SK-N-SH (cell line): ENCODE measurements around the gene PHF20. TPM values are rescaled to one million over a fixed set of nuclear protein-coding genes. Genes with fewer than 3 reads are reported as not detected.

Experiments used
- CTCF ChIA-PET: fragments of 300-600, 350-600 bp; formaldehyde crosslinking; extraction: SDS; loops from one replicate; lab custom pipeline; 2021; lab: Yijun Ruan, JAX
- POLR2A ChIA-PET: fragments of 350-600 bp; sonication (Branson Sonifier 250); formaldehyde crosslinking; extraction: SDS; loops from one replicate; lab custom pipeline; 2020; ENCODE audit warnings: antibody characterized with exemption, inconsistent platforms; lab: Yijun Ruan, JAX
- DNase-seq: peaks from one replicate; pipeline ENCODE4 v3.0.0; 2012
- H2AFZ ChIP-seq: fragments of 200-600 bp; sonication (generic); 2 replicates; pipeline ENCODE4 v1.8.1; 2016; ENCODE audit warnings: antibody characterized with exemption, mild to moderate bottlenecking, low read depth
- H3F3A ChIP-seq: fragments of 200-600 bp; sonication (generic); replicated peaks from 2 replicates; pipeline ENCODE3; 2016; ENCODE audit warnings: antibody characterized with exemption, mild to moderate bottlenecking; ENCODE audit not compliant: insufficient read depth
- H3K27ac ChIP-seq, 2 experiments: fragments of 200-500 bp in 1 of 2; fragments of 200-600 bp in 1 of 2; sonication (Bioruptor generic) in 1 of 2; sonication (generic), shearing (Covaris generic) in 1 of 2; 2 replicates each; pipeline versions ENCODE4 v1.5.1 to v1.6.1; 2014 to 2016; ENCODE audit warnings: low read depth in 2 of 2, inconsistent platforms in 1 of 2, low read length in 1 of 2, mild to moderate bottlenecking in 1 of 2, mixed read lengths in 1 of 2
- H3K27me3 ChIP-seq: fragments of 200-600 bp; sonication (generic), shearing (Covaris generic); 2 replicates; pipeline ENCODE4 v1.6.1; 2016; ENCODE audit warnings: mixed run types; ENCODE audit not compliant: insufficient read depth
- H3K36me3 ChIP-seq, 2 experiments: fragments of 200-500 bp in 1 of 2; fragments of 200-600 bp in 1 of 2; sonication (Bioruptor generic) in 1 of 2; sonication (generic) in 1 of 2; replicated peaks in 1 of 2; 2 replicates each; pipeline versions ENCODE3 to v1.5.1; 2014 to 2016; ENCODE audit warnings: low read length in 1 of 2, mild to moderate bottlenecking in 1 of 2; ENCODE audit not compliant: insufficient read depth in 2 of 2, control insufficient read depth in 1 of 2
- H3K4me1 ChIP-seq, 2 experiments: fragments of 200-500 bp in 1 of 2; fragments of 200-600 bp in 1 of 2; sonication (Bioruptor generic) in 1 of 2; sonication (generic), shearing (Covaris generic) in 1 of 2; 2 replicates each; pipeline versions ENCODE4 v1.5.1 to v1.6.1; 2014 to 2016; ENCODE audit warnings: low read depth in 1 of 2, low read length in 1 of 2, mixed run types in 1 of 2; ENCODE audit not compliant: insufficient read depth in 2 of 2, control insufficient read depth in 1 of 2
- H3K4me2 ChIP-seq: fragments of 200-600 bp; sonication (generic), shearing (Covaris generic); 2 replicates; pipeline ENCODE4 v1.6.1; 2017; ENCODE audit warnings: mixed run types
- H3K4me3 ChIP-seq, 2 experiments: fragments of 200-500 bp in 1 of 2; fragments of 200-600 bp in 1 of 2; sonication (Bioruptor generic) in 1 of 2; sonication (generic), shearing (Covaris generic) in 1 of 2; 2 replicates each; pipeline versions ENCODE4 v1.5.1 to v1.8.1; 2014 to 2016; ENCODE audit warnings: low read depth in 2 of 2, inconsistent platforms in 1 of 2, low read length in 1 of 2, mild to moderate bottlenecking in 1 of 2, mixed read lengths in 1 of 2, moderate library complexity in 1 of 2
- H3K79me2 ChIP-seq: fragments of 200-600 bp; sonication (generic); 2 replicates; pipeline ENCODE4 v1.8.1; 2017; ENCODE audit warnings: mild to moderate bottlenecking; ENCODE audit not compliant: insufficient read depth
- H3K9ac ChIP-seq: fragments of 200-600 bp; sonication (generic); 2 replicates; pipeline ENCODE4 v1.6.1; 2017; ENCODE audit warnings: mixed run types
- H3K9me2 ChIP-seq: fragments of 200-600 bp; sonication (generic); 2 replicates; pipeline ENCODE4 v1.6.1; 2017; ENCODE audit warnings: mixed run types
- H3K9me3 ChIP-seq: fragments of 200-600 bp; sonication (generic); 2 replicates; pipeline ENCODE4 v1.6.1; 2017; ENCODE audit warnings: mixed run types, mild to moderate bottlenecking, moderate library complexity
- H4K20me1 ChIP-seq: fragments of 200-600 bp; sonication (generic); 2 replicates; pipeline ENCODE4 v1.6.1; 2017; ENCODE audit warnings: mild to moderate bottlenecking, mixed run types; ENCODE audit not compliant: insufficient read depth
- EZH2phosphoT487 ChIP-seq: fragments of 200-600 bp; sonication (generic); IDR thresholded peaks from 2 replicates; pipeline ENCODE4 v1.6.1; 2017; ENCODE audit warnings: low read depth, mixed run types, mild to moderate bottlenecking, antibody characterized with exemption, moderate library complexity, borderline replicate concordance
- FOXM1 ChIP-seq: IDR thresholded peaks from 2 replicates; pipeline ENCODE4 v1.4.0; 2012; ENCODE audit warnings: low read depth, mild to moderate bottlenecking
- GATA2 ChIP-seq: sonication (generic); formaldehyde crosslinking; IDR thresholded peaks from 2 replicates; pipeline ENCODE4 v1.5.0; 2020; ENCODE audit warnings: mild to moderate bottlenecking, missing genetic modification reagents
- MEF2A ChIP-seq: IDR thresholded peaks from 2 replicates; pipeline ENCODE4 v1.4.0; 2012; ENCODE audit warnings: low read depth, borderline replicate concordance
- MXI1 ChIP-seq: IDR thresholded peaks from 2 replicates; pipeline ENCODE4 v1.6.1; 2012; ENCODE audit warnings: mild to moderate bottlenecking, low read depth, low read length, improper control_type of control experiment
- SIN3A ChIP-seq: IDR thresholded peaks from 2 replicates; pipeline ENCODE4 v1.6.1; 2012; ENCODE audit warnings: low read depth, mild to moderate bottlenecking, low read length, moderate library complexity, borderline replicate concordance
- SMC3 ChIP-seq: IDR thresholded peaks from 2 replicates; pipeline ENCODE4 v1.6.1; 2012; ENCODE audit warnings: low read depth, low read length, improper control_type of control experiment
- WGBS: methylation state at CpG from one replicate; pipeline ENCODE4 v1.1.6; 2017; ENCODE audit warnings: low lambda C conversion rate; 5-methylcytosine and 5-hydroxymethylcytosine counted together
- polyA plus RNA-seq, 3 experiments: library from polyadenylated mRNA; depleted of rRNA; stranded (reverse); fragments of >200 nt; gene quantifications; 2 replicates each; pipeline ENCODE4 v1.2.3, GENCODE V29; 2012
- TF ChIP-seq, protein P1 (sequence below): fragments of 150-350 bp; IDR thresholded peaks from 2 replicates; pipeline ENCODE4 v1.6.1; 2016; ENCODE audit warnings: mild to moderate bottlenecking, low read depth, low read length
- TF ChIP-seq, protein P2 (sequence below): IDR thresholded peaks from 2 replicates; pipeline ENCODE4; 2012

PHF20 gene
- polyA plus RNA-seq, 1 of the 3 experiments (the other 2 are of a cell fraction), result 23.8 TPM

DNA sequence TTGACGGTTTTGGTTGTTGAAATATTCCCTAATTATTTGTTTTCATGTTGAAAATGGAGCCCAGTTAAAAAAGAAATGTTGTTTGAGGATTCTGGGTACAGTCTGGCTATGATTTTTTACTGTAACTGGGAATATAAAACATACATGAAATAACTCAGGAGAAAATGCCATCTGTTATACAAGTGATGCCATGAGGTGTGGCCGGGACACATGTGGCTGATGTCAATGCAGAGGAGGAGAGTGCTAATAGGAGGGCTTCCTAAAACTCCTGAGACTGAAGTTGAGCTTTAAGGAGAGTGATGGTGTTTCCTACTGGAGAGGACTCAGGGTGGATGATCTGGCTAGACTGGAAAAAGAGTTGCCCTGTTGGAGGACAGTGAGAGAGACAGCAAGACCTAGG is 169.8 kb downstream of the PHF20 start:
- no peak overlapping the region for H3K4me2 ChIP-seq
- H3K9me3 ChIP-seq, result no peaks in the 10 kb centered on the region
- ChIA-PET CTCF (interaction anchor here (1.8 to 5.8 kb wide), 2 partner anchors 13 to 197 kb away, joined by 4 to 29 read pairs; partner anchors contain the start of gene SCAND1), POLR2A (no interaction called here)
- peaks cover 4% of the 10 kb centered on the region; the same call in 1 of the 2 replicates for H3K79me2 ChIP-seq
- H3K4me1 ChIP-seq, result peaks cover 0 to 5% of the 10 kb centered on the region in 2 experiments; a peak in 1 of 4 replicates
- H2AFZ ChIP-seq, result no peak overlapping the region
- H3K9ac ChIP-seq, result no peak overlapping the region
- H3K36me3 ChIP-seq, result peaks cover 21 to 34% of the 10 kb centered on the region in 2 experiments
- TF ChIP-seq FOXM1, result no peak
- TF ChIP-seq, protein P1, sequence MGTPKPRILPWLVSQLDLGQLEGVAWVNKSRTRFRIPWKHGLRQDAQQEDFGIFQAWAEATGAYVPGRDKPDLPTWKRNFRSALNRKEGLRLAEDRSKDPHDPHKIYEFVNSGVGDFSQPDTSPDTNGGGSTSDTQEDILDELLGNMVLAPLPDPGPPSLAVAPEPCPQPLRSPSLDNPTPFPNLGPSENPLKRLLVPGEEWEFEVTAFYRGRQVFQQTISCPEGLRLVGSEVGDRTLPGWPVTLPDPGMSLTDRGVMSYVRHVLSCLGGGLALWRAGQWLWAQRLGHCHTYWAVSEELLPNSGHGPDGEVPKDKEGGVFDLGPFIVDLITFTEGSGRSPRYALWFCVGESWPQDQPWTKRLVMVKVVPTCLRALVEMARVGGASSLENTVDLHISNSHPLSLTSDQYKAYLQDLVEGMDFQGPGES, result no peak
- H3K27me3 ChIP-seq, result no peaks in the 10 kb centered on the region
- no peaks in the 10 kb centered on the region for H3K9me2 ChIP-seq
- H3F3A ChIP-seq, result no peaks in the 10 kb centered on the region
- H3K4me3 ChIP-seq, result no peak overlapping the region
- no peak overlapping the region for H3K27ac ChIP-seq
- DNase-seq, result no peak
- H4K20me1 ChIP-seq, result no peaks in the 10 kb centered on the region
- WGBS, result 95% methylated on average over 2 of the region's 2 CpGs

DNA sequence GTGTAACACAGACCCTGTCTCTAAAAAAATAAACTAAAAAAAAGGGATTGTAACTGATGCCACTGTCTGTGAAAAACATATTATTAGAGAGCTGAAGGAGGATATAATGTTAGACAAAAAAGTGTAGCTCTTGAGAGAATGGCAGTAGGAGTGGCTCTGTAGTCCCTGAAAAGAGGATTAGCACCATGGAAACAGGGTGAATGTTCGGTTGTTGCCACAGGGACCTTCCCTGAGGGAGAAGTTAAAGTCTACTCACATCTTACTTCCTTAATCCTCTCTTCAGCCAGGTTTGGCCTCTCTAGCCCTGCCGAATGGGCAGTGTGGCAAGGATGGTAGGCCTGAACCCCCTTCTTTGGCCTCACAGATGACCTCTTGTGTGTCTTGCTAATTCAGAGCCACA is 170.4 kb downstream of the PHF20 start:
- Histone ChIP-seq H3K36me3 (peaks cover 21 to 34% of the 10 kb centered on the region in 2 experiments), H3K9ac (no peak overlapping the region), H3K27me3 (no peaks in the 10 kb centered on the region), H3K4me3 (no peak overlapping the region), H3K9me3 (no peaks in the 10 kb centered on the region), H3K27ac (no peak overlapping the region), H2AFZ (no peak overlapping the region), H3K4me2 (no peak overlapping the region), H3F3A (peaks cover under 1% of the 10 kb centered on the region), H4K20me1 (no peaks in the 10 kb centered on the region), H3K79me2 (peaks cover 3% of the 10 kb centered on the region; the same call in 1 of the 2 replicates), H3K9me2 (no peaks in the 10 kb centered on the region), H3K4me1 (peaks cover 2 to 5% of the 10 kb centered on the region in 2 experiments; a peak in 2 of 4 replicates)
- ChIA-PET POLR2A (interaction anchor here (1.4 to 1.5 kb wide), 2 partner anchors 12 to 200 kb away, joined by 4 read pairs; partner anchors contain the start of genes RBM39 and SCAND1), CTCF (interaction anchor here (1.8 to 5.8 kb wide), 2 partner anchors 12 to 196 kb away, joined by 4 to 29 read pairs; partner anchors contain the start of gene SCAND1)
- TF ChIP-seq EZH2phosphoT487 (no peak), SMC3 (no peak), MXI1 (no peak), MEF2A (no peak), SIN3A (no peak), FOXM1 (no peak), GATA2 (CRISPR knock-in tag) (no peak)
- TF ChIP-seq, protein P1, result no peak
- TF ChIP-seq, protein P2, sequence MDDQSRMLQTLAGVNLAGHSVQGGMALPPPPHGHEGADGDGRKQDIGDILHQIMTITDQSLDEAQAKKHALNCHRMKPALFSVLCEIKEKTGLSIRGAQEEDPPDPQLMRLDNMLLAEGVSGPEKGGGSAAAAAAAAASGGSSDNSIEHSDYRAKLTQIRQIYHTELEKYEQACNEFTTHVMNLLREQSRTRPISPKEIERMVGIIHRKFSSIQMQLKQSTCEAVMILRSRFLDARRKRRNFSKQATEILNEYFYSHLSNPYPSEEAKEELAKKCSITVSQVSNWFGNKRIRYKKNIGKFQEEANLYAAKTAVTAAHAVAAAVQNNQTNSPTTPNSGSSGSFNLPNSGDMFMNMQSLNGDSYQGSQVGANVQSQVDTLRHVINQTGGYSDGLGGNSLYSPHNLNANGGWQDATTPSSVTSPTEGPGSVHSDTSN, result no peak
- no peak for DNase-seq
- 89% methylated on average over 2 of the region's 2 CpGs for WGBS
